ENCODE measurements around the gene CUTA. TPM values are rescaled to one million over a fixed set of nuclear protein-coding genes. Genes with fewer than 3 reads are reported as not detected.
"Not testable (repeated sequence)": the region's sequence is repeated elsewhere in the genome, so short reads cannot be mapped to it uniquely, and the experiment has no call there.

CUTA gene
- total RNA-seq, 2 experiments from 2014 or later: 176 to 185 TPM

DNA sequence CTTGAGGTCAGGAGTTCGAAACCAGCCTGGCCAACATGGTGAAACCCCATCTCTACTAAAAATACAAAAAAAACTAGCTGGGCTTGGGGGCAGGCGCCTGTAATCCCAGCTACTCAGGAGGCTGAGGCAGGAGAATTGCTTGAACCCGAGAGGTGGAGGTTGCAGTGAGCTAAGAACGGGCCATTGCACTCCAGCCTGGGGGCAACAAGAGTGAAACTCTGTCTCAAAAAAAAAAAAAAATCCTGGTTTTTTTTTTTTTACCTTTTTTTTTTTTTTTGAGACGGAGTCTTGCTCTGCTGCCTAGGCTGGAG lies 50.2 kb downstream of the CUTA start:
- H3K27me3 Mint-ChIP-seq; POLR2A ChIA-PET; H3K9me3 ChIP-seq (ENCODE audit: control insufficient read depth in 1 of 2, insufficient read depth in 1 of 2, low read length in 2 of 2); H3K4me1 Mint-ChIP-seq (ENCODE audit: low read depth); intact Hi-C loops (cut with DNase I, micrococcal nuclease); DNase-seq; H3K27ac Mint-ChIP-seq; H3K27me3 ChIP-seq (ENCODE audit: control insufficient read depth in 1 of 2, insufficient read depth in 2 of 2, low read length in 2 of 2); H3K36me3 Mint-ChIP-seq (ENCODE audit: low read depth); H3K4me3 Mint-ChIP-seq; ATAC-seq (ENCODE audit: poor library complexity); H3K4me3 ChIP-seq (ENCODE audit: low read length); H3K27ac ChIP-seq (ENCODE audit: low read depth in 1 of 2, low read length in 2 of 2); H3K36me3 ChIP-seq (ENCODE audit: insufficient read depth, low read length); H3K9me3 Mint-ChIP-seq; H3K4me1 ChIP-seq (ENCODE audit: insufficient read depth, low read length): not testable (repeated sequence)
- CTCF ChIA-PET: interaction anchor here (0.6 kb wide), 1 partner anchor 141 kb away, joined by 5 read pairs; no protein-coding TSS in a partner anchor

- H3K9me3 Mint-ChIP-seq: no peaks in the 10 kb centered on the region
Observed at GRCh38 chr6:33367009-33367714, 50.7 kb downstream of the CUTA start.

More at GRCh38 chr6:33367009-33367714, 50.7 kb downstream of the CUTA start:
- no peaks in the 10 kb centered on the region for H3K36me3 Mint-ChIP-seq (ENCODE audit: low read depth)
- no peak for ATAC-seq (ENCODE audit: poor library complexity)
- Histone ChIP-seq H3K36me3 (ENCODE audit: insufficient read depth, low read length) (no peaks in the 10 kb centered on the region), H3K27ac (ENCODE audit: low read depth in 1 of 2, low read length in 2 of 2) (no peak overlapping the region), H3K4me3 (ENCODE audit: low read length) (no peak overlapping the region), H3K9me3 (ENCODE audit: control insufficient read depth in 1 of 2, insufficient read depth in 1 of 2, low read length in 2 of 2) (no peaks in the 10 kb centered on the region), H3K4me1 (ENCODE audit: insufficient read depth, low read length) (no peaks in the 10 kb centered on the region), H3K27me3 (ENCODE audit: control insufficient read depth in 1 of 2, insufficient read depth in 2 of 2, low read length in 2 of 2) (no peaks in the 10 kb centered on the region)
- ChIA-PET POLR2A (interaction anchor here (1.2 kb wide), 1 partner anchor 23 kb away, joined by 3 read pairs; no protein-coding TSS in a partner anchor), CTCF (interaction anchor here (0.6 to 1.1 kb wide), 2 partner anchors 141 to 646 kb away, joined by 3 to 5 read pairs; no protein-coding TSS in a partner anchor)
- no peak for DNase-seq
- no peaks in the 10 kb centered on the region for H3K27me3 Mint-ChIP-seq
- TF ChIP-seq, protein P1, sequence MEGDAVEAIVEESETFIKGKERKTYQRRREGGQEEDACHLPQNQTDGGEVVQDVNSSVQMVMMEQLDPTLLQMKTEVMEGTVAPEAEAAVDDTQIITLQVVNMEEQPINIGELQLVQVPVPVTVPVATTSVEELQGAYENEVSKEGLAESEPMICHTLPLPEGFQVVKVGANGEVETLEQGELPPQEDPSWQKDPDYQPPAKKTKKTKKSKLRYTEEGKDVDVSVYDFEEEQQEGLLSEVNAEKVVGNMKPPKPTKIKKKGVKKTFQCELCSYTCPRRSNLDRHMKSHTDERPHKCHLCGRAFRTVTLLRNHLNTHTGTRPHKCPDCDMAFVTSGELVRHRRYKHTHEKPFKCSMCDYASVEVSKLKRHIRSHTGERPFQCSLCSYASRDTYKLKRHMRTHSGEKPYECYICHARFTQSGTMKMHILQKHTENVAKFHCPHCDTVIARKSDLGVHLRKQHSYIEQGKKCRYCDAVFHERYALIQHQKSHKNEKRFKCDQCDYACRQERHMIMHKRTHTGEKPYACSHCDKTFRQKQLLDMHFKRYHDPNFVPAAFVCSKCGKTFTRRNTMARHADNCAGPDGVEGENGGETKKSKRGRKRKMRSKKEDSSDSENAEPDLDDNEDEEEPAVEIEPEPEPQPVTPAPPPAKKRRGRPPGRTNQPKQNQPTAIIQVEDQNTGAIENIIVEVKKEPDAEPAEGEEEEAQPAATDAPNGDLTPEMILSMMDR (IDR thresholded peaks at IDR 0.05): no peak
- intact Hi-C loops (cut with DNase I, micrococcal nuclease): no loop called here
- H3K4me1 Mint-ChIP-seq (ENCODE audit: low read depth): no peaks in the 10 kb centered on the region
- no peak overlapping the region for H3K4me3 Mint-ChIP-seq
- H3K27ac Mint-ChIP-seq: no peak overlapping the region

Small RNA genes lying within 50 kb of the gene (microRNA-seq; reads per million reads assigned to microRNA genes)
- not detected for gene MIR5004 (ENCODE audit: borderline microRNAs expressed, borderline replicate concordance)

Other genes starting within 250 kb of the CUTA start
- 1 to 10 TPM; 2.8 to 3.0 TPM for gene COL11A2, start 225.6 kb downstream of the CUTA start, total RNA-seq
- 10 to 100 TPM; 42.9 to 45.0 TPM for gene RXRB, start 217.4 kb downstream of the CUTA start, total RNA-seq
- 1 to 10 TPM; 8.6 to 9.6 TPM for gene SLC39A7, start 217.2 kb downstream of the CUTA start, total RNA-seq
- gene HSD17B8, start 213.5 kb downstream of the CUTA start, total RNA-seq: 10 to 100 TPM in 1 of 2 experiments, 1 to 10 TPM in 1; 8.6 to 10.5 TPM
- gene RING1, start 209.6 kb downstream of the CUTA start, total RNA-seq: 10 to 100 TPM; 27.1 to 28.6 TPM
- gene VPS52, start 146.2 kb downstream of the CUTA start, total RNA-seq: 10 to 100 TPM; 67.9 TPM
- 1,000 to 10,000 TPM; 5,159 to 5,309 TPM for gene RPS18, start 146.0 kb downstream of the CUTA start, total RNA-seq
- 10 to 100 TPM; 11.1 to 12.7 TPM for gene B3GALT4, start 141.0 kb downstream of the CUTA start, total RNA-seq
- 10 to 100 TPM; 13.6 to 15.8 TPM for gene WDR46, start 128.9 kb downstream of the CUTA start, total RNA-seq
- gene PFDN6, start 128.5 kb downstream of the CUTA start, total RNA-seq: 10 to 100 TPM in 1 of 2 experiments, 1 to 10 TPM in 1; 9.7 to 11.7 TPM
- gene RGL2, start 119.2 kb downstream of the CUTA start, total RNA-seq: 10 to 100 TPM; 39.2 to 39.4 TPM
- 100 to 1,000 TPM; 203 to 206 TPM for gene TAPBP, start 104.0 kb downstream of the CUTA start, total RNA-seq
- 10 to 100 TPM; 11.6 to 13.6 TPM for gene ZBTB22, start 100.4 kb downstream of the CUTA start, total RNA-seq
- gene DAXX, start 95.1 kb downstream of the CUTA start, total RNA-seq: 10 to 100 TPM; 24.2 to 24.7 TPM
- gene KIFC1, start 26.3 kb downstream of the CUTA start, total RNA-seq: 1 to 10 TPM; 1.2 to 1.6 TPM
- gene PHF1, start 7.1 kb downstream of the CUTA start, total RNA-seq: 100 to 1,000 TPM; 545 to 557 TPM
- gene SYNGAP1, start 2.0 kb upstream of the CUTA start, total RNA-seq: 10 to 100 TPM; 62.4 to 63.8 TPM
- gene ZBTB9, start 36.5 kb upstream of the CUTA start, total RNA-seq: 1 to 10 TPM; 5.5 to 5.7 TPM
- gene BAK1, start 162.2 kb upstream of the CUTA start, total RNA-seq: 10 to 100 TPM; 38.3 to 40.8 TPM
- gene ITPR3, start 203.2 kb upstream of the CUTA start, total RNA-seq: 10 to 100 TPM; 44.5 to 45.5 TPM